GM21717 (cell line): Measurements from ENCODE around the gene PPP1R17.

ENCODE experiments used
- ATAC-seq: cut with Tn5 transposase; IDR thresholded peaks from one replicate; pipeline ENCODE4 v1.9.1; 2021; ENCODE audit warnings: mild to moderate bottlenecking, moderate library complexity; ENCODE audit not compliant: unreplicated experiment

Gene PPP1R17

DNA sequence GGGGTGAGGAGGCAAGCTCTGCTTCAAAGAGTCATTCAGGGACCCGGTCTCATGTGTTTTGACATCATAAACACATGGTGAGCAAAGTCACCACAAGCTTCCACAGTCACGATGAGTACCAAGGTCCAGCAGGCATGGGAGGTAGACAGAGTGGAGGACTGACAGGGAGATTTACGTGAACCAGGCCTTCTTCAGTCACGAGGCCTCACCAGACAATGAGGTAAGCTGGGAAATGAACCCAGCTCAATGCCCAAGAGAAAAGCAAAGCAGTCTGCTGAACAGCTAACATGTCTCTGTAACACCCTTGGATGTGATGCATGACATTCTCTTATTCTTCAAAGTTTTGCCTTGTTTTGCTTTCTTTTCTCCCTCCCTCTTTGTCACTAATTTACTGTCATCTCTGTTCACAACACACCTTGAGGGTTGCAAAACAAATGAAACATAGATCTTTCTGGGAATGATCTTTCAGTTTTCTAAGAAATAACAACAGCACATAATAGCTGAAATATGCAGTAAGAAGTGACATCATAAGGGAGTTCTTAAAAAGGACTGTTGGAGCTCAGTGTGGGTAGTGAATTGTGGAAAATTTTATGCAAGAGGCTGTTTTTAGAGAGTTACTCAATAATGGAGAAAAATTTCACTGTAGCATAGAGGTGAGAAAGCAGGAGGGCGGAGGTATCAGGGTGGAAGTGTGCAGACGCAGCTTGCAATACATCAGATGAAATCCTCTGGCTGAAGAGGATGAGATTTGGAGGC is 9.0 kb downstream of the PPP1R17 start:
- peak; percentile 56 for ATAC-seq

DNA sequence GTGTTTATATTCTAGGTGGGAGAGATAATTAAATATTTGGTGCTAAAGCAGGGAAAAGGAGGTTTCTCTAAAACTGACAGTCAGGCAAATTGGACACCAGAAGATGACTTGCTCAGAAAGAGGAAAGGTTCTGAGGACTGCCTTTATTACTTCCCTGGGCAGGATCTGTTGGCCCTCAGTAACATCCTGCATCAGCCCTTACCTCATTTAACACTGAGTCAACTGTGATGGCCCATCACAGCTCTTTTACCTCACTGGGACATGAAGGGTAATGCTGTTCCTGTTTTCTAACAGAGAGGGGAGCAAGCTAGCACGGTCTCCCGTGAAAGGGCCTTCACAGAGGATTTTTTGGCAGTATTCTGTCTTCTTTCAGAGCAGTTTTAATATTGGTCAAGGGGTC is 12.0 kb downstream of the PPP1R17 start:
- no peak for ATAC-seq

DNA sequence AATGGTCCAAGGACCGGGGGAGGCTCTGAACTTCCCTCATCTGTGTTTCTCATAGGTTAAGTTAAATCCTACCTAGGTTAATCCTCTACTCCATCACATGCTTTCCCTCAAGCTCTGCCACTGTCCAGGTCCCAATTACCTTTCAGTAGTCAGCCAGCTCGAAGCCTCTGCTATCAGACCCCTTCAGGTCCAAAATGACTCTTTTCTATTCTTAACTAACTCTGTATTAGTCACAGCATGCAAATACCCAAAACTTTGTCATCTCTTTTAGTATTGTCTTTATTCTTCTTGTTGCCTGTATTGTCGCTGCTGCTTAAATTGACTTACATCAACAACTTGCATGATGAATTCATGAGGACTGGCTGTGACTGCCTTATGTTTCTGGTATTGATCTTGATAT is 15.3 kb downstream of the PPP1R17 start:
- no peak for ATAC-seq

DNA sequence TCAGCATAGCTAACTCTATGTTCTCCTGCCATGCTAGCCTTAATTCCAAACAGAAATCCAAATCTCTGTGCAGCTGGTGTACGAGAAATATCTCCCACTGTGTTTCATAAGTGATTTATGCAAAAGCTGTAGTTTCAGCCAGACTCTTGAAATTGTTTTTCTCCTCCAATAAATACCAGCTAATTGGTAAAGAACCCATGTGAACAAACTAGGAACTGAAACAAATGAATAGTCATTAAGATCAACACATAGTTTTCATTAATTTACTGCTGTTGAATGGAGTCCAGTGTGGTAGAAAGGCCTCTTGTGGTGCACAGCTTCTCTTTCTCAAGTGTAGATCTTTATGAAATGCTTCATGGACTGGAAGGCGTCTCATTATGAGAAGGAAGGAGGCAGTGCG is 18.4 kb downstream of the PPP1R17 start:
- ATAC-seq, result peak; percentile 67

DNA sequence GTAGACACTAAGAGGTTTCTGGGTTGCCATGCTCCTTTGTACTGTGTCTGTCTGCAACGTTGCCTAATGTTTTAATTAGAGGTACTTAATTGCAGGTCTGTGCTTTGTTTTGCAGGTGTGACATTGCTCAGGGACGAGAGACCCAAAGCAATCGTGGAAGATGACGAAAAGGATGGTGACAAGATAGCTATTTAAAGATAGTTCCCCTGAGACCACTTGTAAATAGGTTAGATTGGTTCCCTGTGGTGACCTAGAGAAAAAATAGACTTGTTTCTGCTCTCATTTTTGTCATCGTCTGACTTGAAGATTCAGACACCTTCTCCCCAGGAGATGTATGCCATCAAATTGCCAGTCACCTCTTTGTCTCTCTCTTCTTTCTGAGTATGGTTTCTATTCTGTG is 20.1 kb downstream of the PPP1R17 start:
- ATAC-seq, result no peak

DNA sequence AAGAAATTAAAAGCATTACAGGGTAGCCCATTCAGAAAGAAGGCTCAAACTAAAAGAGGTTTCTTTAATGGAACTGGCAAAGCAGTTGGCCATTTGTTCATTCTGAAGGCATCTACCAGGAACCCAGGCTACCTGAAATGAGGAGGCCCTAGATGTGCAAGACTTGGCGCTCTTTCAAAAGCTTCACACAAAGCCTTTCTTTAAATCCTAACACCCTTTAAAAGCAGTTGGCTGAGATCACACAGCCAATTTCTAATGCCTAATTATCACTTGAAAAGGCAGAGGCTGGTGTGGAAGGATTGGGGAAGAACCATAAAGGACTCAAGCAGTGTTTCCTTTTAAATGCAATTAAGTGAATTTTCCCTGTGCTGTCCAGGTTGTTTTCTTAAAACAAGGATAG is 23.2 kb downstream of the PPP1R17 start:
- no peak for ATAC-seq

DNA sequence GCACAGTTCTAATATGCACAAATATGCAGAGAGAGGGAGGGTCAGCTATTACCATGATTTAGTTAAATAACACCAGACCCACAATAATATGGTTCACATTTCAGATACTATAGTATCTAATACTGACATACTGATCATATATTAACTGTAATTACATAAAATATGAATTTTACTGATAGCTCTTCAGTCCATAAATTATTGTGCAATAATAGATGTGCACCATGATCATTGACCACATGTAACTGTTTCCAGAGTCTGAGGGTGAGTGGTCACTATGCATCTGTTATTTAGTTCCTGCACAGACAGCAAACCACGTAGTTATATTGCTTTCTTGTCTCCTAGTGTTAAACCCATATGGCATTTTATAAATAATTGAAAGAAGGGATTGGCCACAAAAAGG is 29.3 kb downstream of the PPP1R17 start:
- ATAC-seq, result no peak

GRCh38 chr7:31720366-31720765 is 33.4 kb downstream of the PPP1R17 start:
- no peak for ATAC-seq

- ATAC-seq, result no peak
Measured at GRCh38 chr7:31724696-31725095, 37.7 kb downstream of the PPP1R17 start.

- ATAC-seq, result no peak
Measured at GRCh38 chr7:31729195-31729804, 42.3 kb downstream of the PPP1R17 start.

DNA sequence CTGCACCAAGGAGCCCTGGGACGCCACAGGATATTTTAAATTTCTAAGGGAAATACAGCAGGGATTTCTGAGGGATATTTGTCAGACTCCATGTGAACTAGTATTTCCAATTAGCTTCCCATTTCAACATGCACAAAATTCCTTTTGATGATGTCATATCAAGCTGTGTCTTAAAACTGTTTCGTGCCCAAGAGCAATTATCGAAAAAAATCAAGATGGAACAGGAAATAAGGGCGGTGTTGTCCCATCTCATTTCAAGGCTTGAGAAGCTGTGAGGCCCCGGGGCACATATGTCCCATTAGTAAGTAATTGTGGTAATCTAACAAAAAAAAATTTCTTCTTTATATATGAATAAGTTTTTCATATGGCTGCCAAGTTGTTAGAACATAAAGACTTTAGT is 47.4 kb downstream of the PPP1R17 start:
- ATAC-seq, result no peak

- no peak for ATAC-seq
Measured at GRCh38 chr7:31735991-31736982, 49.3 kb downstream of the PPP1R17 start.

- ATAC-seq, result no peak
Measured at GRCh38 chr7:31741852-31742251, 54.8 kb downstream of the PPP1R17 start.

GRCh38 chr7:31744294-31744874 is 57.4 kb downstream of the PPP1R17 start:
- ATAC-seq, result peak; percentile 85

DNA sequence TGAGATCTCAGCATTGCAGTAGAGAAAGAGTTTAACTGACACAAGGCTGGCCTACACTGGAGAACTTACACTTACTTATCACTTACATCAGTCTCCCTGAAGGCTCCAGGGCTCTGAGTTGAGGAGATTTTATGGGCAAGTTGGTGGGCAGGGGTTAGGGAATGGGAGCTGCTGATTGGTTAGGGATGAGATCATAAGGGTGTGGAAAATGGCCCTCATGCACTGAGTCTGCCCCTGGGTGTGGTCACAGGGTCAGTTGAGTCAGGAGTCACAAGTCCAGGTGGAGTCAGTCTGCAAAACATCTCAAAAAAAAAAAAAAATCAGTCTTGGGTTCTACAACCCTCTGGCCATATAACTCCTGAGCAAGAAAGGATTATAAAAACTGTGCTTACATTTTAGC is 60.5 kb downstream of the PPP1R17 start:
- ATAC-seq, result no peak

DNA sequence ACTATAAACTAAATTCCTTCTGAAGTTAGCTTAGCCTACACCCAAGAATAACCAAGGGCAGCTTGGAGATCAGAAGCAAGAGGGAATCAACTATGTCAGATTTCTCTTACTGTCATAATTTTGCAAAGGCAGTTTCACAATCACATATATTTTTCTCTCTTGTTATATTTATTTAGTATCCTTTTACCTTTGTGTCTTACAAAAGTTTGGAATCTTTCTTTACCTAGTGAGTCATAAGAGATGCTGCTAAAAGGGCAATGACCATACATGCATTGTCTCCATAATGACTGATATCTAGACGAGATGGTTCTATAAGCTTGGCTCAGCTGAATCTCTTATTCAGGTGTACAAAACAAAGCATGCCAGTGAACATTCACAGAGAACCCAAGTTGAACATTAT is 61.1 kb downstream of the PPP1R17 start:
- ATAC-seq, result no peak

DNA sequence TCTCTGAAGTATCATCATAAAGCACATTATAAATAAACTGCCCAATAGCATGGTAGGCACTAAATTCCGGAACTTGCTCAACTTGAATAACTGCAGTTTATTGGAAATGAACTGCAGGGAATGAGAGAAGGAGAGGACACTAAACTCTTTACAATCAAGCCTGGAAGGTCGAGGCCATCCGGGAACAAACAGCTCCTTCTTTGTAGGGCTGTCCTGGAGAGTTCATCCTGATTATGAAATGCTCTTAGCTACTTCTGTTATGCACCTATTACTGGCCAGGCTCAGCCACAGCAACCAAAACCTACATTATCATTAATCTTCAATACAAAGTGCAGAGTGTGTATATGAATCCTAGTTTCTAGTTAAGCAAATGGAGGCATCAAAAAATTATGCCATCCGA is 64.7 kb downstream of the PPP1R17 start:
- no peak for ATAC-seq
